H1 (cell line): ENCODE results near the gene BIN1. TPM values are rescaled to one million over a fixed set of nuclear protein-coding genes. Genes with fewer than 3 reads are reported as not detected.

Source experiments
- CTCF ChIA-PET: fragments of 300-600 bp; sonication (Branson Sonifier 250); formaldehyde crosslinking; loops from one replicate; lab custom pipeline; 2021; ENCODE audit not compliant: partially characterized antibody; lab: Charles Lee
- POLR2A ChIA-PET: fragments of 300-600 bp; sonication (Branson Sonifier 250); formaldehyde crosslinking; loops from one replicate; lab custom pipeline; 2021; ENCODE audit warnings: inconsistent platforms; ENCODE audit not compliant: partially characterized antibody; lab: Charles Lee
- DNase-seq, 2 experiments: peaks; one replicate each; pipeline versions ENCODE4 v3.0.0 to v3.0.0-alpha.2; 2010 to 2022; ENCODE audit warnings: low spot score in 2 of 2, low read depth in 1 of 2, mixed read lengths in 1 of 2
- FAIRE-seq: peaks from 2 replicates; lab custom pipeline; 2011; peaks lifted over from hg19 to GRCh38; lab: Jason Lieb, UNC
- H2AFZ ChIP-seq: 2 replicates; pipeline ENCODE4 v1.8.1; 2012; ENCODE audit warnings: low read length, inconsistent platforms
- H2AK5ac ChIP-seq: 2 replicates; pipeline ENCODE4 v1.6.1; 2013; ENCODE audit warnings: low read depth, low read length
- H2BK120ac ChIP-seq: replicated peaks from 2 replicates; pipeline ENCODE3; 2013; ENCODE audit warnings: low read depth, low read length, inconsistent platforms
- H2BK12ac ChIP-seq: 2 replicates; pipeline ENCODE4 v1.6.1; 2013; ENCODE audit warnings: low read depth, low read length
- H2BK15ac ChIP-seq: 2 replicates; pipeline ENCODE4 v1.6.1; 2013; ENCODE audit warnings: low read length
- H2BK20ac ChIP-seq: 2 replicates; pipeline ENCODE4 v1.6.1; 2013; ENCODE audit warnings: low read length
- H2BK5ac ChIP-seq: 2 replicates; pipeline ENCODE4 v1.6.1; 2013; ENCODE audit warnings: low read depth, low read length
- H3K14ac ChIP-seq: 2 replicates; pipeline ENCODE4 v1.6.1; 2013; ENCODE audit warnings: inconsistent platforms; ENCODE audit not compliant: insufficient read length
- H3K18ac ChIP-seq: 2 replicates; pipeline ENCODE4 v1.6.1; 2013; ENCODE audit warnings: low read length; ENCODE audit errors: extremely low read depth
- H3K23ac ChIP-seq: 2 replicates; pipeline ENCODE4 v1.6.1; 2013; ENCODE audit warnings: inconsistent platforms; ENCODE audit not compliant: insufficient read length
- H3K23me2 ChIP-seq: 2 replicates; pipeline ENCODE4 v1.6.1; 2013; ENCODE audit warnings: low read depth, low read length
- H3K27ac ChIP-seq: 2 replicates; pipeline ENCODE4 v1.6.1; 2011; ENCODE audit warnings: low read depth, low read length, inconsistent platforms
- H3K27me3 ChIP-seq, 4 experiments: replicated peaks in 1 of 4; 1 replicate in 1 of 4; 2 replicates in 3 of 4; pipeline versions ENCODE4 v1.6.1 to v1.8.1; 2011 to 2013; ENCODE audit warnings: low read length in 3 of 4, mild to moderate bottlenecking in 3 of 4, inconsistent platforms in 2 of 4, mixed read lengths in 2 of 4, moderate library complexity in 1 of 4; ENCODE audit not compliant: control insufficient read depth in 3 of 4, insufficient read depth in 3 of 4; ENCODE audit errors: extremely low read depth in 1 of 4
- H3K36me3 ChIP-seq, 4 experiments: 2 replicates each; pipeline versions ENCODE4 v1.6.1 to v1.8.1; 2011 to 2013; ENCODE audit warnings: mild to moderate bottlenecking in 4 of 4, low read length in 3 of 4, moderate library complexity in 2 of 4, control low read depth in 1 of 4, inconsistent platforms in 1 of 4; ENCODE audit not compliant: insufficient read depth in 4 of 4, control insufficient read depth in 2 of 4
- H3K4ac ChIP-seq: replicated peaks from 2 replicates; pipeline ENCODE3; 2013; ENCODE audit warnings: low read length, low read depth, mixed read lengths, inconsistent platforms; ENCODE audit not compliant: insufficient read length
- H3K4me1 ChIP-seq, 4 experiments: replicated peaks in 1 of 4; 1 replicate in 1 of 4; 2 replicates in 3 of 4; pipeline versions ENCODE4 v1.6.1 to v1.8.1; 2011 to 2013; ENCODE audit warnings: low read length in 3 of 4, inconsistent platforms in 2 of 4, mixed read lengths in 1 of 4; ENCODE audit not compliant: insufficient read depth in 4 of 4, control insufficient read depth in 3 of 4
- H3K4me2 ChIP-seq, 2 experiments: 2 replicates each; pipeline versions ENCODE4 v1.6.1 to v1.8.1; 2011 to 2013; ENCODE audit warnings: low read depth in 2 of 2, low read length in 2 of 2, control low read depth in 1 of 2, inconsistent platforms in 1 of 2, mild to moderate bottlenecking in 1 of 2; ENCODE audit not compliant: insufficient read depth in 1 of 2
- H3K4me3 ChIP-seq, 4 experiments: fragments of 200-600, 300-600 bp in 1 of 4; sonication (generic), shearing (Covaris generic), sonication (Bioruptor Twin) in 1 of 4; 2 replicates each; pipeline versions ENCODE4 v1.5.1 to v1.8.1; 2011 to 2016; ENCODE audit warnings: low read length in 4 of 4, low read depth in 3 of 4, control low read depth in 2 of 4, inconsistent platforms in 2 of 4, mild to moderate bottlenecking in 2 of 4, mixed read lengths in 1 of 4, moderate library complexity in 1 of 4; ENCODE audit not compliant: insufficient read depth in 2 of 4; ENCODE audit errors: extremely low read depth in 1 of 4
- H3K56ac ChIP-seq: replicated peaks from 2 replicates; pipeline ENCODE3; 2013; ENCODE audit warnings: low read depth, mild to moderate bottlenecking, mixed read lengths, low read length, inconsistent platforms; ENCODE audit not compliant: insufficient read length
- H3K79me1 ChIP-seq: 2 replicates; pipeline ENCODE4 v1.6.1; 2013; ENCODE audit warnings: low read depth, low read length, control low read depth
- H3K79me2 ChIP-seq, 2 experiments: 2 replicates each; pipeline versions ENCODE4 v1.6.1 to v1.8.1; 2012 to 2013; ENCODE audit warnings: low read length in 2 of 2, mild to moderate bottlenecking in 2 of 2, inconsistent platforms in 1 of 2; ENCODE audit not compliant: insufficient read depth in 2 of 2, control insufficient read depth in 1 of 2
- H3K9ac ChIP-seq, 4 experiments: replicated peaks in 1 of 4; 1 replicate in 1 of 4; 2 replicates in 3 of 4; pipeline versions ENCODE4 v1.6.1 to v1.8.1; 2011 to 2013; ENCODE audit warnings: low read depth in 3 of 4, low read length in 3 of 4, control low read depth in 2 of 4, mild to moderate bottlenecking in 2 of 4, moderate library complexity in 2 of 4, inconsistent platforms in 1 of 4; ENCODE audit errors: extremely low read depth in 1 of 4
- H3K9me3 ChIP-seq, 2 experiments: 2 replicates each; pipeline versions ENCODE4 v1.6.1 to v1.8.1; 2012 to 2013; ENCODE audit warnings: mild to moderate bottlenecking in 2 of 2, moderate library complexity in 2 of 2, control low read depth in 1 of 2, inconsistent platforms in 1 of 2, low read depth in 1 of 2, low read length in 1 of 2, mixed read lengths in 1 of 2; ENCODE audit not compliant: insufficient read depth in 2 of 2
- H4K20me1 ChIP-seq, 2 experiments: replicated peaks in 1 of 2; 2 replicates each; pipeline versions ENCODE3 to v1.8.1; 2011 to 2013; ENCODE audit warnings: inconsistent platforms in 2 of 2, low read length in 2 of 2, mild to moderate bottlenecking in 1 of 2; ENCODE audit not compliant: insufficient read depth in 2 of 2, control insufficient read depth in 1 of 2
- H4K5ac ChIP-seq: 2 replicates; pipeline ENCODE4 v1.6.1; 2013; ENCODE audit warnings: low read length, low read depth, mixed read lengths, inconsistent platforms; ENCODE audit not compliant: insufficient read length
- H4K8ac ChIP-seq: 2 replicates; pipeline ENCODE4 v1.8.0; 2013; ENCODE audit warnings: mild to moderate bottlenecking, moderate library complexity, low read length, inconsistent platforms; ENCODE audit not compliant: insufficient read depth; ENCODE audit errors: extremely low read depth
- H4K91ac ChIP-seq: replicated peaks from 2 replicates; pipeline ENCODE3; 2013; ENCODE audit warnings: low read length, mixed read lengths, inconsistent platforms; ENCODE audit not compliant: insufficient read length
- ASH2L ChIP-seq: fragments of 200-600, 300-600 bp; sonication (generic); IDR thresholded peaks from one replicate; pipeline ENCODE4 v1.7.1; 2017; ENCODE audit warnings: low read length
- BCL11A ChIP-seq, 2 experiments: IDR thresholded peaks; one replicate each; pipeline ENCODE4 v1.6.1; 2011; ENCODE audit warnings: low read depth in 2 of 2, low read length in 2 of 2, mild to moderate bottlenecking in 2 of 2
- BRCA1 ChIP-seq: IDR thresholded peaks from 2 replicates; pipeline ENCODE4 v1.6.1; 2012; ENCODE audit warnings: low read depth, low read length, improper control_type of control experiment
- CBX5 ChIP-seq: fragments of 300-800, 300-1000 bp; sonication (generic); IDR thresholded peaks from 2 replicates; pipeline ENCODE4 v1.7.1; 2016; ENCODE audit warnings: antibody characterized with exemption, low read length, low read depth
- CBX8 ChIP-seq: fragments of 300-800, 300-1000 bp; sonication (generic); IDR thresholded peaks from 2 replicates; pipeline ENCODE4 v1.7.1; 2016; ENCODE audit warnings: low read depth, low read length, borderline replicate concordance
- CHD2 ChIP-seq: IDR thresholded peaks from 2 replicates; pipeline ENCODE4 v1.6.1; 2012; ENCODE audit warnings: low read length, improper control_type of control experiment
- EZH2 ChIP-seq: fragments of 200-600 bp; sonication (generic); IDR thresholded peaks from 2 replicates; pipeline ENCODE4 v1.7.1; 2012; ENCODE audit warnings: low read depth, mild to moderate bottlenecking, moderate library complexity, low read length, inconsistent platforms; ENCODE audit not compliant: severe bottlenecking
- FOSL1 ChIP-seq: IDR thresholded peaks from 2 replicates; pipeline ENCODE4 v1.6.1; 2011; ENCODE audit warnings: mild to moderate bottlenecking, low read depth, low read length, moderate library complexity; ENCODE audit not compliant: insufficient read depth
- KDM5A ChIP-seq: fragments of 200-600 bp; IDR thresholded peaks from 2 replicates; pipeline ENCODE4 v1.7.1; 2012; ENCODE audit warnings: mild to moderate bottlenecking, low read length, inconsistent platforms, mixed read lengths
- MAFK ChIP-seq: IDR thresholded peaks from 2 replicates; pipeline ENCODE4 v1.6.1; 2012; ENCODE audit warnings: low read depth, mild to moderate bottlenecking, improper control_type of control experiment, low read length
- RAD21 ChIP-seq, 2 experiments: IDR thresholded peaks in 1 of 2; conservative IDR thresholded peaks in 1 of 2; 2 replicates each; pipeline ENCODE4 v1.6.1; 2011; ENCODE audit warnings: low read depth in 2 of 2, low read length in 2 of 2, improper control_type of control experiment in 1 of 2, inconsistent platforms in 1 of 2, mild to moderate bottlenecking in 1 of 2, moderate library complexity in 1 of 2
- SAP30 ChIP-seq: fragments of 300-600 bp; sonication (generic); IDR thresholded peaks from 2 replicates; pipeline ENCODE4 v1.7.1; 2012; ENCODE audit warnings: low read length, moderate library complexity, mild to moderate bottlenecking, inconsistent platforms; ENCODE audit not compliant: insufficient read depth, insufficient replicate concordance
- SIRT6 ChIP-seq: IDR thresholded peaks from one replicate; pipeline ENCODE4 v1.7.1; 2012; ENCODE audit warnings: low read length, inconsistent platforms
- WGBS, 2 experiments: shearing (Covaris generic) in 1 of 2; methylation state at CpG; one replicate each; pipeline versions ENCODE4 v1.1.6 to v1.1.7; 2013 to 2015; ENCODE audit warnings: low lambda C conversion rate in 2 of 2, mixed read lengths in 2 of 2, inconsistent platforms in 1 of 2, low coverage in 1 of 2, missing lambda C conversion rate in 1 of 2; ENCODE audit not compliant: insufficient replicate concordance in 2 of 2, insufficient coverage in 1 of 2, insufficient read length in 1 of 2; ENCODE audit errors: extremely low coverage in 1 of 2, missing lambda C conversion rate in 1 of 2; 5-methylcytosine and 5-hydroxymethylcytosine counted together
- polyA plus RNA-seq, 7 experiments: library from polyadenylated mRNA; depleted of rRNA in 3 of 7; stranded (reverse) in 5 of 7; unstranded in 2 of 7; fragments of >200 nt in 5 of 7; fragments of 200-250 nt in 2 of 7; gene quantifications; 1 replicate in 5 of 7; 2 replicates in 1 of 7; 4 replicates in 1 of 7; pipeline versions ENCODE4 v1.2.1 to v1.2.3, GENCODE V29; 2011 to 2013; ENCODE audit warnings: missing spikeins in 2 of 7, mixed read lengths in 2 of 7
- total RNA-seq: library from RNA; stranded (reverse); fragmentation: NEBNext Ultra II Directional; extraction: Animal tissue kit (Norgen Biotek cat#: 25700); gene quantifications from 2 replicates; pipeline ENCODE4 v1.2.1, GENCODE V29; 2021

BIN1 gene
- total and polyA plus RNA-seq, 2 of the 8 experiments (the other 6 are each of a cell fraction or from before 2014, with no cell fraction given): 23.6 to 35.6 TPM

GRCh38 chr2:127083819-127084503, 23.0 kb downstream of the BIN1 start:
- no peak overlapping the region for H2AK5ac ChIP-seq
- FAIRE-seq (no peak), DNase-seq (no peak)
- POLR2A ChIA-PET: interaction anchor here (1.3 kb wide), 1 partner anchor 11 kb away, joined by 3 read pairs; no protein-coding TSS in a partner anchor
- no peak overlapping the region for H3K23ac ChIP-seq
- H3K9me3 ChIP-seq: no peaks in the 10 kb centered on the region
- H3K27me3 ChIP-seq: no peaks in the 10 kb centered on the region
- no peak overlapping the region for H3K27ac ChIP-seq
- no peak overlapping the region for H3K4ac ChIP-seq
- H3K18ac ChIP-seq: no peak overlapping the region
- no peak overlapping the region for H2BK20ac ChIP-seq
- no peak overlapping the region for H2BK5ac ChIP-seq
- no peak overlapping the region for H3K4me2 ChIP-seq
- H3K9ac ChIP-seq: no peak overlapping the region
- no peak for TF ChIP-seq MAFK
- no peak for TF ChIP-seq CBX8
- TF ChIP-seq CBX5: no peak
- TF ChIP-seq CHD2: no peak
- no peak for TF ChIP-seq BRCA1
- no peak for TF ChIP-seq FOSL1
- no peak for TF ChIP-seq SIRT6
- no peak for TF ChIP-seq RAD21 (IDR thresholded peaks at IDR 0.05 in 1 of 2, conservative IDR thresholded peaks at IDR 0.05 in 1 of 2; ENCODE audit: low read depth in 2 of 2, low read length in 2 of 2)
- TF ChIP-seq BCL11A (IDR thresholded peaks at IDR 0.05; ENCODE audit: low read depth in 2 of 2, low read length in 2 of 2): no peak
- no peak for TF ChIP-seq KDM5A
- no peak for TF ChIP-seq EZH2
- TF ChIP-seq SAP30: no peak
- TF ChIP-seq ASH2L: no peak
- WGBS, 2 experiments: 92% methylated on average over 21 of the region's 21 CpGs; no CpG with 5 or more reads in 1 of the 2 experiments
- H2BK120ac ChIP-seq: no peak overlapping the region
- CTCF ChIA-PET: interaction anchor here (1.5 to 4.6 kb wide), 4 partner anchors 10 to 90 kb away, joined by 3 to 42 read pairs (median 9); no protein-coding TSS in a partner anchor
- H3K4me1 ChIP-seq: peaks cover 0 to 43% (median 18%) of the 10 kb centered on the region in 4 experiments; a peak in 6 of 7 replicates
- H3K14ac ChIP-seq: no peak overlapping the region
- peaks cover 14% of the 10 kb centered on the region for H3K79me1 ChIP-seq
- H3K36me3 ChIP-seq: no peaks in the 10 kb centered on the region
- no peak overlapping the region for H4K5ac ChIP-seq
- peaks cover 0 to 2% of the 10 kb centered on the region in 2 experiments for H4K20me1 ChIP-seq
- no peak overlapping the region for H4K91ac ChIP-seq
- H2BK15ac ChIP-seq: no peak overlapping the region
- no peak overlapping the region for H4K8ac ChIP-seq
- no peaks in the 10 kb centered on the region for H3K23me2 ChIP-seq
- no peak overlapping the region for H2AFZ ChIP-seq
- H3K4me3 ChIP-seq: no peak overlapping the region
- no peak overlapping the region for H3K56ac ChIP-seq
- peaks cover 0 to 30% of the 10 kb centered on the region in 2 experiments; a peak in 1 of 4 replicates for H3K79me2 ChIP-seq
- H2BK12ac ChIP-seq: peak overlapping the region; percentile 12; the same call in 1 of the 2 replicates
